GM12878 (cell line): Measurements from ENCODE around the gene CDC34. TPM values are rescaled to one million over a fixed set of nuclear protein-coding genes. Genes with fewer than 3 reads are reported as not detected.

Experiments
- ATAC-seq: fragments of 200-7000 bp; cut with Tn5 transposase; 3 replicates; pipeline ENCODE4 v1.9.1; 2020; ENCODE audit warnings: mild to moderate bottlenecking, moderate library complexity
- BruUV-seq: library from RNA; stranded (reverse); fragments of 400-500 nt; replicated peaks from 2 replicates; lab custom pipeline; 2021; lab: Mats Ljungman, UMichigan
- CTCF ChIA-PET: fragments of 300-600 bp; sonication (Branson Sonifier 250); formaldehyde crosslinking; extraction: SDS; loops from one replicate; lab custom pipeline; 2021; ENCODE audit warnings: inconsistent platforms; lab: Yijun Ruan, JAX
- POLR2A ChIA-PET: fragments of 350-600 bp; formaldehyde crosslinking; extraction: SDS; loops from one replicate; lab custom pipeline; 2021; ENCODE audit warnings: inconsistent platforms; lab: Charles Lee
- RAD21 ChIA-PET: fragments of 300-600 bp; sonication (Branson Sonifier 250); formaldehyde crosslinking; loops from one replicate; lab custom pipeline; 2023; ENCODE audit warnings: antibody characterized with exemption; ENCODE audit not compliant: unreplicated experiment; lab: Charles Lee
- SMC1A ChIA-PET: fragments of 300-600 bp; sonication (Branson Sonifier 250); formaldehyde crosslinking; loops from one replicate; lab custom pipeline; 2023; ENCODE audit not compliant: unreplicated experiment, uncharacterized antibody; lab: Charles Lee
- DNase-seq: peaks from one replicate; pipeline ENCODE4 v3.0.0-alpha.2; 2011; ENCODE audit warnings: low read depth, low spot score
- FAIRE-seq: peaks from 3 replicates; lab custom pipeline; 2011; peaks lifted over from hg19 to GRCh38; lab: Jason Lieb, UNC
- H2AFZ ChIP-seq: 2 replicates; pipeline ENCODE4 v1.6.0; 2011; ENCODE audit warnings: low read depth, low read length, control low read depth; ENCODE audit not compliant: control insufficient read depth
- H3K27ac ChIP-seq: 2 replicates; pipeline ENCODE4 v1.5.1; 2011; ENCODE audit warnings: control low read depth; ENCODE audit not compliant: control insufficient read depth, insufficient read depth
- H3K27me3 ChIP-seq, 2 experiments: replicated peaks in 1 of 2; 2 replicates each; pipeline versions ENCODE4 v1.6.0 to v1.6.1; 2011; ENCODE audit warnings: low read length in 1 of 2; ENCODE audit not compliant: control insufficient read depth in 2 of 2, insufficient read depth in 2 of 2
- H3K36me3 ChIP-seq, 2 experiments: 2 replicates each; pipeline ENCODE4 v1.5.1; 2011; ENCODE audit warnings: low read length in 1 of 2; ENCODE audit not compliant: control insufficient read depth in 2 of 2, insufficient read depth in 2 of 2
- H3K4me1 ChIP-seq: 2 replicates; pipeline ENCODE4 v1.6.1; 2011; ENCODE audit warnings: mild to moderate bottlenecking, low read length, moderate library complexity, mixed read lengths; ENCODE audit not compliant: control insufficient read depth, insufficient read depth
- H3K4me2 ChIP-seq: 2 replicates; pipeline ENCODE4 v1.6.0; 2011; ENCODE audit warnings: control low read depth; ENCODE audit not compliant: control insufficient read depth, insufficient read depth
- H3K4me3 ChIP-seq: fragments of 200-600 bp; sonication (generic); 2 replicates; pipeline ENCODE4 v1.5.1; 2016
- H3K79me2 ChIP-seq: 2 replicates; pipeline ENCODE4 v1.6.0; 2011; ENCODE audit warnings: low read length; ENCODE audit not compliant: control insufficient read depth, insufficient read depth
- H3K9ac ChIP-seq: 2 replicates; pipeline ENCODE4 v1.8.0; 2011; ENCODE audit warnings: low read length, control low read depth, mixed read lengths; ENCODE audit not compliant: control insufficient read depth, insufficient read depth
- H3K9me3 ChIP-seq: replicated peaks from 3 replicates; pipeline ENCODE4 v1.5.1; 2011; ENCODE audit warnings: mild to moderate bottlenecking, low read length; ENCODE audit not compliant: control insufficient read depth, insufficient read depth
- H4K20me1 ChIP-seq: 2 replicates; pipeline ENCODE4 v1.6.0; 2011; ENCODE audit not compliant: control insufficient read depth, insufficient read depth
- CHD1 ChIP-seq: IDR thresholded peaks from 2 replicates; pipeline ENCODE4 v1.6.1; 2012; ENCODE audit warnings: low read depth, low read length, improper control_type of control experiment
- DPF2 ChIP-seq: fragments of 450-650 bp; IDR thresholded peaks from 2 replicates; pipeline ENCODE4 v1.6.1; 2017; ENCODE audit warnings: mild to moderate bottlenecking
- JUNB ChIP-seq: IDR thresholded peaks from 2 replicates; pipeline ENCODE4 v1.6.1; 2016; ENCODE audit warnings: antibody characterized with exemption, mild to moderate bottlenecking
- MYB ChIP-seq: fragments of 150-350 bp; IDR thresholded peaks from 2 replicates; pipeline ENCODE4 v1.6.1; 2014; ENCODE audit warnings: mild to moderate bottlenecking, low read depth, low read length, borderline replicate concordance
- SUZ12 ChIP-seq: fragments of 200-600 bp; sonication (generic); IDR thresholded peaks from one replicate; pipeline ENCODE4 v1.6.1; 2018; ENCODE audit warnings: antibody characterized with exemption, mild to moderate bottlenecking; ENCODE audit not compliant: unreplicated experiment
- YY1 ChIP-seq: IDR thresholded peaks from 2 replicates; pipeline ENCODE4 v1.6.1; 2011; ENCODE audit warnings: low read depth, mild to moderate bottlenecking, low read length
- ZNF207 ChIP-seq: fragments of 450-650 bp; IDR thresholded peaks from 2 replicates; pipeline ENCODE4 v1.6.1; 2014; ENCODE audit warnings: antibody characterized with exemption, mild to moderate bottlenecking, borderline replicate concordance
- ZSCAN29 ChIP-seq: fragments of 450-650 bp; IDR thresholded peaks from 2 replicates; pipeline ENCODE4 v1.6.1; 2017; ENCODE audit warnings: mild to moderate bottlenecking, moderate library complexity
- WGBS: methylation state at CpG from one replicate; pipeline ENCODE4 v1.1.6; 2016; ENCODE audit warnings: low lambda C conversion rate; ENCODE audit not compliant: insufficient replicate concordance, insufficient coverage; ENCODE audit errors: missing lambda C conversion rate; 5-methylcytosine and 5-hydroxymethylcytosine counted together
- in situ Hi-C: fragments of 300-500 bp; cut with MboI; formaldehyde crosslinking; loops from 9 replicates; pipeline ENCODE4 v1.14.3; 2018; ENCODE audit warnings: mixed read lengths
- intact Hi-C: fragments of 100-400 bp; cut with micrococcal nuclease; formaldehyde crosslinking; loops from one replicate; pipeline ENCODE4 v1.14.2; 2022; ENCODE audit not compliant: unreplicated experiment
- polyA plus RNA-seq, 11 experiments: library from polyadenylated mRNA; depleted of rRNA in 4 of 11; unstranded in 6 of 11; stranded (reverse) in 5 of 11; fragments of >200 nt; fragmentation: Nextera tagmentation in 4 of 11; fragmentation: Illumina TruSeq in 1 of 11; extraction: Ambion mirVana in 4 of 11; extraction: Trizol in 1 of 11; gene quantifications; 1 replicate in 1 of 11; 2 replicates in 10 of 11; pipeline versions ENCODE4 v1.2.1 to v1.2.3, GENCODE V29; 2011 to 2016; ENCODE audit warnings: inconsistent platforms in 2 of 11, missing spikeins in 2 of 11, low read depth in 1 of 11
- total RNA-seq, 4 experiments: library from RNA; depleted of rRNA in 3 of 4; stranded (reverse); fragments of >200 nt in 3 of 4; fragmentation: Illumina TruSeq in 1 of 4; extraction: Trizol in 1 of 4; gene quantifications; 2 replicates each; pipeline versions ENCODE4 v1.2.1 to v1.2.3, GENCODE V29; 2013 to 2021
- TF ChIP-seq, protein P1 (sequence below): fragments of 450-650 bp; IDR thresholded peaks from 2 replicates; pipeline ENCODE4 v1.6.1; 2016; ENCODE audit warnings: mild to moderate bottlenecking, moderate library complexity, borderline replicate concordance
- TF ChIP-seq, protein P2 (sequence below): fragments of 450-650 bp; IDR thresholded peaks from 2 replicates; pipeline ENCODE4 v1.6.1; 2016; ENCODE audit warnings: mild to moderate bottlenecking

The CDC34 gene
- total and polyA plus RNA-seq, 10 of the 15 experiments (the other 5 are each of a cell fraction or from before 2014, with no cell fraction given): 0.31 to 48.9 (median 28.5) TPM

DNA sequence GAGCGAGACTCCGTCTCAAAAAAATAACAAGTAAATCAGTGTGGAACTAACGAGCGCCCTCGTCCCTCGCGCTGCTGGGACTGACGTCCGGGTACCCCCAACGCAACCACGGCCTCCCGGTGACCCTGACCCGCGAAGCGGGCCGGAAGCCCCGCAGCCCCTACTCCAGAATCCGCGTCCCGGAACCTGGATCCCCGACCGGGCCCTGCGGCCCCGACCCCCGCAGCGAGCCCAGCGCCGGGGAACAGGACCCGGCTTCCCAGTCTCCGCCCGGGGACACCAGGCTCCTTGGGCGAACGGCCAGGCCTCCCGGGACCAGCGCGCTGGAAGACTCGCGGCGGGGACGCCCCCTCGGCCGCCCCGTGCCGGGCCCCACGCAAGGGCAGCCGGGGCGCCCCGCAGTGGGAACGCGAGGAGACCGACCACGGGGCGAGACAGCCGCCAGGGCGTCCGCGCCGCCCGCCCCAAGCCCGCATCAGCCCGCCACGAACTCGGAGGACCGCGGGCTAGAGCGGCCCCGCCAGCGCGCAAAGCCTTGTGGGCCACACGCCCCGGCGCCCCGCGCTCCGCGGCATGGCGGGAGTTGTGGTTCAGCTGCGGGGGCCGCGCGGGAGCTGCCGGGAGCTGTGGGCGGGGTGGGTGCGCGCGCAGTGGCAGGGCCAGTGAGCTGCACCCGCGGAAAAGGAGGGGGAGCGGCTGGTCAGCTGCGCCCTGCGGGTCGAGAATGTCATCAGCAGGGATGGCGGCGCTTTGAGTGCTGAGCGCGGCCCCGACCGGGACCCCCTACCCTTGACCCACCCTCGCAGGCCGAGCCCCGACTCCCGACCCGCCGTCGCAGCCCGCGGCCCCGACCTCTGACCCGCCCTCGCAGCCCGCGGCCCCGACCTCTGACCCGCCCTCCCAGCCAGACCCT is 42.8 kb upstream of the CDC34 start (continued):
- TF ChIP-seq YY1 (peak; percentile 88), ZSCAN29 (peak; percentile 74), MYB (no peak), DPF2 (peak; percentile 97), SUZ12 (no peak), JUNB (no peak)
- TF ChIP-seq, all 136 proteins: peak for 56

DNA sequence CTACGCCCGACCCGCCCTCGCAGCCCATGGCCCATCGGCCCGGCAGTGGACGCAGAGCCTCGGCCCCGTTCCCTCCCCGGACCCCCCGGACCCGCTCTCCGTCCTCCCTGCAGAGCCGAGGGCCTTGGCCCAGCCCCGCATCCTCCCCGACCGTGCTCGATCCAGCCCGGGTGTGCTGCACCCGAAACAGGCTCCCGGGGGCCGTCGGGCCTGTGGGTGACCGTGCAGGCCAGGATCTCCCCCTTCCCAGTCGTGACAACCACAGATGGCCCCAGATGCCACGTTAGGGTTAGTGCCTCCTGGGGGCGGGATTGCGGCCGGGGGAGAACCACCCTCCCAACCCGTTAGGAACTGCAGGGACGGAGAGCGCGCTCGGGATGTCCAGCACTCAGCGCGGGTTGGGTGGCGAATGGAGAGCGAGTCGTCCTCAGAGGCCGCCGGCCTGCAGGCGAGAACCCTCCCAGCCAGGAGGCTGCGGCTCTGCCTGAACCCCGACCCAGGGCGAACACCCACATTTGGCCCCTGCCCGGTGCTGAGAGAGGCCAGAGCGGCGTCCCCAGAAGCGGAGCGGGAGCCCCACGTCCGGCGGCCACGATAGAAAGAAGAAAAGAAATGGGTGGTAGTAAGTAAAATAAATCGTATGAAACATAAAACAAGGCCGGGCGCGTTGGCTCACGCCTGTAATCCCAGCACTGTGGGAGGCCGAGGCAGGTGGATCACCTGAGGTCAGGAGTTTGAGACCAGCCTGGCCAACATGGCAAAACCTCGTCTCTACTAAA is 42.0 kb upstream of the CDC34 start:
- H3K36me3 ChIP-seq: no peaks in the 10 kb centered on the region
- H2AFZ ChIP-seq: peak overlapping the region; percentile 62
- ATAC-seq: peak; percentile 42
- FAIRE-seq: no peak
- no peaks in the 10 kb centered on the region for H4K20me1 ChIP-seq
- H3K27me3 ChIP-seq: no peaks in the 10 kb centered on the region
- SMC1A ChIA-PET: interaction anchor here (1.5 to 1.7 kb wide), 2 partner anchors 17 kb away, joined by 3 to 4 read pairs; no protein-coding TSS in a partner anchor
- peak overlapping the region; percentile 54; the same call in 1 of the 2 replicates for H3K9ac ChIP-seq
- peak overlapping the region; percentile 33; the same call in 1 of the 2 replicates for H3K27ac ChIP-seq
- RAD21 ChIA-PET: interaction anchor here (0.8 to 1.3 kb wide), 2 partner anchors 17 kb away, joined by 5 to 8 read pairs; no protein-coding TSS in a partner anchor
- WGBS: 50% methylated on average over 50 of the region's 61 CpGs
- in situ Hi-C loops (no loop called here), intact Hi-C loops (no loop called here)
- H3K9me3 ChIP-seq: no peaks in the 10 kb centered on the region; the same call in 2 of the 3 replicates
- no peak for DNase-seq
- H3K4me1 ChIP-seq: no peaks in the 10 kb centered on the region; the same call in 1 of the 2 replicates
- CTCF ChIA-PET: interaction anchor here (0.6 to 1.7 kb wide), 6 partner anchors 17 to 242 kb away, joined by 3 to 8 read pairs (median 4); no protein-coding TSS in a partner anchor
- peak overlapping the region; percentile 92 for H3K4me2 ChIP-seq
- no peaks in the 10 kb centered on the region for H3K79me2 ChIP-seq
- H3K4me3 ChIP-seq: peak overlapping the region; percentile 92
- TF ChIP-seq, protein P1, sequence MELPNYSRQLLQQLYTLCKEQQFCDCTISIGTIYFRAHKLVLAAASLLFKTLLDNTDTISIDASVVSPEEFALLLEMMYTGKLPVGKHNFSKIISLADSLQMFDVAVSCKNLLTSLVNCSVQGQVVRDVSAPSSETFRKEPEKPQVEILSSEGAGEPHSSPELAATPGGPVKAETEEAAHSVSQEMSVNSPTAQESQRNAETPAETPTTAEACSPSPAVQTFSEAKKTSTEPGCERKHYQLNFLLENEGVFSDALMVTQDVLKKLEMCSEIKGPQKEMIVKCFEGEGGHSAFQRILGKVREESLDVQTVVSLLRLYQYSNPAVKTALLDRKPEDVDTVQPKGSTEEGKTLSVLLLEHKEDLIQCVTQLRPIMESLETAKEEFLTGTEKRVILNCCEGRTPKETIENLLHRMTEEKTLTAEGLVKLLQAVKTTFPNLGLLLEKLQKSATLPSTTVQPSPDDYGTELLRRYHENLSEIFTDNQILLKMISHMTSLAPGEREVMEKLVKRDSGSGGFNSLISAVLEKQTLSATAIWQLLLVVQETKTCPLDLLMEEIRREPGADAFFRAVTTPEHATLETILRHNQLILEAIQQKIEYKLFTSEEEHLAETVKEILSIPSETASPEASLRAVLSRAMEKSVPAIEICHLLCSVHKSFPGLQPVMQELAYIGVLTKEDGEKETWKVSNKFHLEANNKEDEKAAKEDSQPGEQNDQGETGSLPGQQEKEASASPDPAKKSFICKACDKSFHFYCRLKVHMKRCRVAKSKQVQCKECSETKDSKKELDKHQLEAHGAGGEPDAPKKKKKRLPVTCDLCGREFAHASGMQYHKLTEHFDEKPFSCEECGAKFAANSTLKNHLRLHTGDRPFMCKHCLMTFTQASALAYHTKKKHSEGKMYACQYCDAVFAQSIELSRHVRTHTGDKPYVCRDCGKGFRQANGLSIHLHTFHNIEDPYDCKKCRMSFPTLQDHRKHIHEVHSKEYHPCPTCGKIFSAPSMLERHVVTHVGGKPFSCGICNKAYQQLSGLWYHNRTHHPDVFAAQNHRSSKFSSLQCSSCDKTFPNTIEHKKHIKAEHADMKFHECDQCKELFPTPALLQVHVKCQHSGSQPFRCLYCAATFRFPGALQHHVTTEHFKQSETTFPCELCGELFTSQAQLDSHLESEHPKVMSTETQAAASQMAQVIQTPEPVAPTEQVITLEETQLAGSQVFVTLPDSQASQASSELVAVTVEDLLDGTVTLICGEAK: no peak
- TF ChIP-seq, protein P2, sequence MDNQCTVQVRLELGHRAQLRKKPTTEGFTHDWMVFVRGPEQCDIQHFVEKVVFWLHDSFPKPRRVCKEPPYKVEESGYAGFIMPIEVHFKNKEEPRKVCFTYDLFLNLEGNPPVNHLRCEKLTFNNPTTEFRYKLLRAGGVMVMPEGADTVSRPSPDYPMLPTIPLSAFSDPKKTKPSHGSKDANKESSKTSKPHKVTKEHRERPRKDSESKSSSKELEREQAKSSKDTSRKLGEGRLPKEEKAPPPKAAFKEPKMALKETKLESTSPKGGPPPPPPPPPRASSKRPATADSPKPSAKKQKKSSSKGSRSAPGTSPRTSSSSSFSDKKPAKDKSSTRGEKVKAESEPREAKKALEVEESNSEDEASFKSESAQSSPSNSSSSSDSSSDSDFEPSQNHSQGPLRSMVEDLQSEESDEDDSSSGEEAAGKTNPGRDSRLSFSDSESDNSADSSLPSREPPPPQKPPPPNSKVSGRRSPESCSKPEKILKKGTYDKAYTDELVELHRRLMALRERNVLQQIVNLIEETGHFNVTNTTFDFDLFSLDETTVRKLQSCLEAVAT: 0 out of 2 replicates have a peak, but pooled peaks have one; percentile 30
- TF ChIP-seq ZNF207 (no peak), CHD1 (no peak)
- BruUV-seq: no TSS peak
- POLR2A ChIA-PET: interaction anchor here (0.9 to 2.2 kb wide), 3 partner anchors 17 to 42 kb away, joined by 3 to 14 read pairs (median 3); partner anchors contain the start of genes CDC34 and TPGS1
